Activated B cell treated with CpG ODN at 0.5 μM for 24 hours (primary cell): Measurements from ENCODE around the gene NARF. TPM values are rescaled to one million over a fixed set of nuclear protein-coding genes. Genes with fewer than 3 reads are reported as not detected.
A peak's percentile ranks its signal among the peaks of the same experiment; 100 is the strongest.

Source experiments
- ATAC-seq: fragments of 200-7000 bp; cut with Tn5 transposase; one replicate; pipeline ENCODE4 v1.10.0; 2021; ENCODE audit warnings: low read depth, mild to moderate bottlenecking, moderate library complexity
- CTCF ChIA-PET: fragments of 350-600 bp; sonication (Branson Sonifier 250); formaldehyde crosslinking; loops from one replicate; lab custom pipeline; 2021; ENCODE audit warnings: antibody characterized with exemption; lab: Charles Lee
- POLR2A ChIA-PET: fragments of 350-600 bp; sonication (Branson Sonifier 250); formaldehyde crosslinking; loops from one replicate; lab custom pipeline; 2021; ENCODE audit warnings: antibody characterized with exemption; lab: Charles Lee
- DNase-seq: peaks from one replicate; pipeline ENCODE4 v3.0.0; 2022
- H3K27ac Mint-ChIP-seq: one replicate; pipeline ENCODE4 v1.8.0; 2020; ENCODE audit warnings: mixed read lengths
- H3K27me3 Mint-ChIP-seq: one replicate; pipeline ENCODE4 v1.8.0; 2021; ENCODE audit warnings: mixed read lengths
- H3K36me3 Mint-ChIP-seq: one replicate; pipeline ENCODE4 v1.8.0; 2021; ENCODE audit warnings: low read depth, mixed read lengths
- H3K4me1 Mint-ChIP-seq: one replicate; pipeline ENCODE4 v1.8.0; 2021; ENCODE audit warnings: mixed read lengths
- H3K4me3 Mint-ChIP-seq: one replicate; pipeline ENCODE4 v1.8.0; 2020; ENCODE audit warnings: mild to moderate bottlenecking, mixed read lengths
- H3K9me3 Mint-ChIP-seq: one replicate; pipeline ENCODE4 v1.8.0; 2020; ENCODE audit warnings: mixed read lengths
- intact Hi-C: fragments of 100-400 bp; cut with micrococcal nuclease; formaldehyde crosslinking; loops from one replicate; pipeline ENCODE4 v1.15.1; 2024
- total RNA-seq: library from RNA; stranded (reverse); gene quantifications from 2 replicates; pipeline ENCODE4 v1.2.3, GENCODE V29; 2022
- TF ChIP-seq, protein P1 (sequence below): fragments of 200-600 bp; IDR thresholded peaks from one replicate; pipeline ENCODE4 v1.8.0; 2022; ENCODE audit warnings: antibody characterized with exemption, mild to moderate bottlenecking

NARF gene
- total RNA-seq, 1 donor from 2014 or later, result 81.9 TPM

DNA sequence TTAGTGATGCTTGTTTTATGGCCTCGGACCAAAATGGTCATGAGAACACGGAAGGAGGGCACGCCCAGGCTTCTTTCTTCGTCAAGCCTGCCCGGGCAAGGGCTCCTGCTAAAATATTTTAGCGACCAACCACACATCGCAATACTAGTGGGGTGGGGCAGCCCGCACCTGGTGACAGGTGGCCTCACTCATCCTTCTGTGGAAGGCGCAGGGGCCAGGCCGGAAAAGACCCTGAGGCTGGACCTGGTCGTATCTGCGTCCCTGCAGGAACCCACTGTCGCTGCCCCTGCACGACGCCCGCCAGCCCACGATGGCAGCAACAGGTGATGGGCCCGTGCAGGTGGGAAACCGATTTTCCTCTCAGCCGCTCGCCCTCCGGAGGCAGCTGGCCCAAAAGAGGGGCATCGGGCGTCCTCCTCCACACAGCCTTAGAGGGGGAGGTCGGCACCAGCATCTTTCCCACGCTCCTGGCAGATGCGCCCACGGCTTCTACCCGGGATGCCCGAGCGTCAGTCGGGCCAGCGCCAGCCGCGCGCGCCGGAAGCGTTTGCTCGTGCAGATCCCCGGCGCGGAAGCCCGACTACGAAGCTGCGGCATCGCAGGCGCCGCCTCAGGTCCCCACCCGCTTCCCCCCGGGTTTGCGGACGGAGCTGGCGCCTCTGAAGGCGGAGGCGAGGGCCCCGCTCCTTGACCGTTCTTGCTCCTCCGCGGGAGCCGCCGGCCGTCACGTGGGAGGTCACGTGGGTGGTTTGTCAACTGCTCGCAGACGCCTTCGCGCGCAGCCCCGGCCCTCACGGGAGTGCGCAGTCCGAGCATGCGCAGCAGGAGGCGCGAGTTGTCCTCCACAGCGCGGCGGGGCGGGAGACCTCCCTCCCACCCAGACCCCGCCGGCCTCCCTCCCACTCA, 38.2 kb downstream of the NARF start:
- intact Hi-C loops, result loop anchor here (5.0 to 10.0 kb wide), 2 partner anchors 202 to 474 kb away; partner anchors contain the start of genes CENPX and LRRC45

DNA sequence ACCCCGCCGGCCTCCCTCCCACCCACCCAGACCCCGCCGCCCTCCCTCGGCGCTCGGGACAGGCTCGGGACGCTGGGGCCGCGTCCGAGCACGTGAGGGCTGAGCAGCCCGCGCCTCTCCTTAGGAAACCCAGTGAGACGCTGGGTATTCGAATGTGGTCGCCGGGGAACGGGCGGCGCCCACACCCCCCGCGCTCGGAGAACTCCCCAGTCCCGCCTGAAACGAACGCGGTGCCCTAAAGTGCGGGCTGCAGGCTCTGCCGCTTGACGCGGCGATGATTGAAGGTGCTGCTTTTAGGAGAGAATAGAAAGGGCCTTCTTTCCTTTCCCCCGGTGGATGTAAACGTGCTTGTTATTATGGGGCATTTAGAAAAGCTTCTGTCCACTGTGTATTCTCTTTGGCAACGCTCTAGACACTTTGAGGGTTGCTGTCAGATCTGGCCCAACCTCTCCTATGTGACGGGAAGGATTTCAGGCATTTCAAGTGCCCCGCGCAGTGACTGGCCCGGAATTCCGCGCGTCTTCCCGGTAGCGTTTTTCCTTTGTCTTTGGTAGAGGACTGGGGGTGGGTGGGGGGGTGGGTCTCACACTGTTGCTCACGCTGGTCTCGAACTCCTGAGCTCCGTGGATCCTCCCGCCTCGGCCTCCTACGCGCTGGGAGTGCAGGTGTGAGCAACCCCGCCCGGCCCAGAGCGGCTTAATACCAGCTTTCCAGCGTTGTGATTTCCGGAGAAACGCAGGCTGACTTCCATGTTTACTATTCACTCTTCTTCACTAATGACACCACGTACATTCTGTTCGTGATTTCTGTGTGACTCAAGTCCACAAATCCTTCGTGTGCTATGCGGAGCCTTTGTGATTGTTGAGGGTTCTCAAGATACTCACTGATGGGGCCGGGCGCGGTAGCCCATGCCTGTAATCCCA, 39.2 kb downstream of the NARF start:
- H3K4me1 Mint-ChIP-seq, result peaks cover 23% of the 10 kb centered on the region
- peaks cover 4% of the 10 kb centered on the region for H3K36me3 Mint-ChIP-seq
- ATAC-seq (peak; percentile 33), DNase-seq (peak; percentile 56)
- ChIA-PET CTCF (no interaction called here), POLR2A (interaction anchor here (0.6 to 5.5 kb wide), 8 partner anchors 10 to 460 kb away, joined by 3 to 43 read pairs (median 4); partner anchors contain the start of genes DCXR, FOXK2 and NARF)
- peak overlapping the region; percentile 88 for H3K4me3 Mint-ChIP-seq
- H3K9me3 Mint-ChIP-seq, result no peaks in the 10 kb centered on the region
- intact Hi-C loops, result loop anchor here (5.0 to 10.0 kb wide), 2 partner anchors 203 to 475 kb away; partner anchors contain the start of genes CENPX and LRRC45
- peak overlapping the region; percentile 85 for H3K27ac Mint-ChIP-seq
- TF ChIP-seq, protein P1, sequence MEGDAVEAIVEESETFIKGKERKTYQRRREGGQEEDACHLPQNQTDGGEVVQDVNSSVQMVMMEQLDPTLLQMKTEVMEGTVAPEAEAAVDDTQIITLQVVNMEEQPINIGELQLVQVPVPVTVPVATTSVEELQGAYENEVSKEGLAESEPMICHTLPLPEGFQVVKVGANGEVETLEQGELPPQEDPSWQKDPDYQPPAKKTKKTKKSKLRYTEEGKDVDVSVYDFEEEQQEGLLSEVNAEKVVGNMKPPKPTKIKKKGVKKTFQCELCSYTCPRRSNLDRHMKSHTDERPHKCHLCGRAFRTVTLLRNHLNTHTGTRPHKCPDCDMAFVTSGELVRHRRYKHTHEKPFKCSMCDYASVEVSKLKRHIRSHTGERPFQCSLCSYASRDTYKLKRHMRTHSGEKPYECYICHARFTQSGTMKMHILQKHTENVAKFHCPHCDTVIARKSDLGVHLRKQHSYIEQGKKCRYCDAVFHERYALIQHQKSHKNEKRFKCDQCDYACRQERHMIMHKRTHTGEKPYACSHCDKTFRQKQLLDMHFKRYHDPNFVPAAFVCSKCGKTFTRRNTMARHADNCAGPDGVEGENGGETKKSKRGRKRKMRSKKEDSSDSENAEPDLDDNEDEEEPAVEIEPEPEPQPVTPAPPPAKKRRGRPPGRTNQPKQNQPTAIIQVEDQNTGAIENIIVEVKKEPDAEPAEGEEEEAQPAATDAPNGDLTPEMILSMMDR, result no peak
- no peaks in the 10 kb centered on the region for H3K27me3 Mint-ChIP-seq

More for the DNA sequence above, 38.2 kb downstream of the NARF start:
- H3K27ac Mint-ChIP-seq, result peak overlapping the region; percentile 20
- POLR2A ChIA-PET, result interaction anchor here (0.6 to 5.5 kb wide), 6 partner anchors 11 to 92 kb away, joined by 4 to 43 read pairs (median 6); partner anchors contain the start of genes FOXK2 and NARF
- H3K27me3 Mint-ChIP-seq, result no peaks in the 10 kb centered on the region
- CTCF ChIA-PET, result interaction anchor here (1.1 kb wide), 1 partner anchor 54 kb away, joined by 3 read pairs; no protein-coding TSS in a partner anchor
- peaks cover 23% of the 10 kb centered on the region for H3K4me1 Mint-ChIP-seq
- TF ChIP-seq, protein P1, result no peak
- H3K36me3 Mint-ChIP-seq, result peaks cover 4% of the 10 kb centered on the region
- no peaks in the 10 kb centered on the region for H3K9me3 Mint-ChIP-seq
- peak; percentile 68 for ATAC-seq
- H3K4me3 Mint-ChIP-seq, result peak overlapping the region; percentile 88
- DNase-seq, result peak; percentile 93

DNA sequence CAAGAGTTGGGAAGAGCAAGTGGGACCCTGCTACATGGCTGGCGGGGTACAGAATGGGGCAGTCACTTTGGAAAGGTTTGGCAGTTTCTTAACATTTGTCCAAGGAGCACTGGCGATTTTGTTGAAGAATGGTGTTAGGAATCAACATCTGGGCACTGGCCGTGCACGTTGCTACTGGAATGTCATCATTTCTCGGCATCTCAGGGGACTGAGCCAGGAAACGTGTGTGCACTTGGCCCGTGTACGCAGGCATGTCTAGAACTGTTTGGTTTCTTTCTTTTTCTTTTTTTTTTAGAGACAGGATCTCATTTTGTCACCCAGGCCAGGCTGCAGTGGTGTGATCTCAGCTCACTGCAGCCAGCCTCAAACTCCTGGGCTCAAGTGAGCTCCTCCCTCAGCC, 43.7 kb downstream of the NARF start:
- ChIA-PET CTCF (no interaction called here), POLR2A (interaction anchor here (0.6 to 1.2 kb wide), 2 partner anchors 53 to 405 kb away, joined by 3 to 5 read pairs; no protein-coding TSS in a partner anchor)
- TF ChIP-seq, protein P1, result no peak
- no peak overlapping the region for H3K27ac Mint-ChIP-seq
- H3K9me3 Mint-ChIP-seq, result no peaks in the 10 kb centered on the region
- intact Hi-C loops, result no loop called here
- peaks cover 17% of the 10 kb centered on the region for H3K4me1 Mint-ChIP-seq
- H3K4me3 Mint-ChIP-seq, result no peak overlapping the region
- DNase-seq, result no peak
- no peaks in the 10 kb centered on the region for H3K27me3 Mint-ChIP-seq
- ATAC-seq, result no peak
- H3K36me3 Mint-ChIP-seq, result no peaks in the 10 kb centered on the region

GRCh38 chr17:82503094-82503727, 44.7 kb downstream of the NARF start:
- Mint-ChIP-seq H3K36me3 (no peaks in the 10 kb centered on the region), H3K27ac (no peak overlapping the region), H3K4me3 (no peak overlapping the region), H3K4me1 (peaks cover 18% of the 10 kb centered on the region), H3K9me3 (no peaks in the 10 kb centered on the region), H3K27me3 (no peaks in the 10 kb centered on the region)
- ATAC-seq (no peak), DNase-seq (no peak)
- ChIA-PET POLR2A (interaction anchor here (0.7 to 1.1 kb wide), 2 partner anchors 11 to 404 kb away, joined by 3 to 5 read pairs; no protein-coding TSS in a partner anchor), CTCF (no interaction called here)
- TF ChIP-seq, protein P1, result no peak
- intact Hi-C loops, result no loop called here
